ENCODE data around the gene SDF4. TPM values are rescaled to one million over a fixed set of nuclear protein-coding genes. Genes with fewer than 3 reads are reported as not detected.
"Not testable (repeated sequence)": the region's sequence is repeated elsewhere in the genome, so short reads cannot be mapped to it uniquely, and the experiment has no call there.

Gene SDF4
- total RNA-seq, 4 donors from 2014 or later, result 81.7 to 121 (median 104) TPM

DNA sequence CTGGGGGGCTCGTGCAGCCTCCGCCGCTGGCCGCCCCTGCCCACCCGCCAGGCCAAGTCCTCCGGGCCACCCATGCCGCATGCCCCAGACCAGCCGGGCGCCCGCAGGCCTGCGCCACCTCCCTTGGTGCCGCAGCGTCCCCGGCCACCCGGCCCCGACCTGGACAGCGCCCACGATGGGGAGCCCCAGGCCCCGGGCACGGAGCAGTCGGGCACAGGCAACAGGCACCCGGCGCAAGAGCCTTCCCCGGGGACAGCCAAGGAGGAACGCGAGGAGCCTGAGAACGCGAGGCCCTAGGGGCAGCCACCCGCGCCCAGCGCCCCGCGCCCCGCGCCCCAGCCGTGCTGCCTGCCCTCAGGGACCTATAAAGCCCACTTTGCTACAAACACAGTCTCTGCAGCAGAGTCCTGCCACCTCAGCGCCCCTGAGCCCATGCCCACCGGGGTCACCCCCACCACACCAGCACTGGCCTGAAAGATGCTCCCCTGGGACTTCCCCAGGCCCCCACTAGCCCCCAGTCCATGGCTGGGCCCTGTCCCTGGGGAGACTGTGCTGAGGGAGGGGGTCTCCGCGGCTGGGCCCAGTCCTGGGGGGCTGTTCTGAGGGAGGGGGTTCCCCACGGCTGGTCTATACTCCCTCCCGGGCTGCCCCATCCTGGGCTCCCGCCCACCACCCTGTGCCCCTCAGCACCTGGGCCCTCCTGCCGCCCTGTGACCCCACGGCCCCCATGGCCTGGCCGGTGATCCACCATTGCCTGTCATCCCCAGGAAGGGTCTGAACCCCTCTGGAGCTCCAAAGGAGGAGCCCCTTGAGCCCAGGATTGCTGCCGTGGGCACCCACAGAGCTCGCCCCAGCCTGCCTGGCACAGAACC lies 34.0 kb downstream of the SDF4 start:
- no peak for DNase-seq (ENCODE audit: low spot score in 2 of 2)
- TF ChIP-seq, protein P1, sequence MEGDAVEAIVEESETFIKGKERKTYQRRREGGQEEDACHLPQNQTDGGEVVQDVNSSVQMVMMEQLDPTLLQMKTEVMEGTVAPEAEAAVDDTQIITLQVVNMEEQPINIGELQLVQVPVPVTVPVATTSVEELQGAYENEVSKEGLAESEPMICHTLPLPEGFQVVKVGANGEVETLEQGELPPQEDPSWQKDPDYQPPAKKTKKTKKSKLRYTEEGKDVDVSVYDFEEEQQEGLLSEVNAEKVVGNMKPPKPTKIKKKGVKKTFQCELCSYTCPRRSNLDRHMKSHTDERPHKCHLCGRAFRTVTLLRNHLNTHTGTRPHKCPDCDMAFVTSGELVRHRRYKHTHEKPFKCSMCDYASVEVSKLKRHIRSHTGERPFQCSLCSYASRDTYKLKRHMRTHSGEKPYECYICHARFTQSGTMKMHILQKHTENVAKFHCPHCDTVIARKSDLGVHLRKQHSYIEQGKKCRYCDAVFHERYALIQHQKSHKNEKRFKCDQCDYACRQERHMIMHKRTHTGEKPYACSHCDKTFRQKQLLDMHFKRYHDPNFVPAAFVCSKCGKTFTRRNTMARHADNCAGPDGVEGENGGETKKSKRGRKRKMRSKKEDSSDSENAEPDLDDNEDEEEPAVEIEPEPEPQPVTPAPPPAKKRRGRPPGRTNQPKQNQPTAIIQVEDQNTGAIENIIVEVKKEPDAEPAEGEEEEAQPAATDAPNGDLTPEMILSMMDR (IDR thresholded peaks at IDR 0.05), result no peak
- no peak for TF ChIP-seq POLR2A (IDR thresholded peaks at IDR 0.05)
- H3K4me3 ChIP-seq (ENCODE audit: low read depth, poor library complexity, severe bottlenecking), result no peak overlapping the region
- intact Hi-C loops (cut with DNase I; ENCODE audit: low total_unique reads), result no loop called here
- 92 to 94% methylated on average over 24 to 32 of the region's 48 CpGs for WGBS, 2 donors

DNA sequence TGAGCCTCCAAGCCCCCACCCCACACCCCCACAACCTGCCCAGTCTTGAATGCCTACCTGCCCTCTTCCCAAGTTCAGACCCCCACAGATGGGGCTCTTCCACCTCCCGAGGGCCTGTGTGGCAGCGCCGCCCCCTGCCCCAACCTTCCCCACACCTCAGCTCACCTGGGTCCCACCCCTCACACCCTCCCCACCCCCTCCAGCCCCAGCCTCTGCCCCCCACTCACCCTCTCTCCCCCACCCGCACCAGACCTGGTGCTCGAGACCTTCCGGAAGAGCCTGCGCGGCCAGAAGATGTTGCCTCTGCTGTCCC lies 34.7 kb downstream of the SDF4 start:
- H3K4me3 ChIP-seq (ENCODE audit: low read depth, poor library complexity, severe bottlenecking), result no peak overlapping the region
- WGBS, 2 donors, result 92 to 97% methylated on average over 8 of the region's 8 CpGs
- TF ChIP-seq, protein P1 (IDR thresholded peaks at IDR 0.05), result no peak
- no peak for TF ChIP-seq POLR2A (IDR thresholded peaks at IDR 0.05)

DNA sequence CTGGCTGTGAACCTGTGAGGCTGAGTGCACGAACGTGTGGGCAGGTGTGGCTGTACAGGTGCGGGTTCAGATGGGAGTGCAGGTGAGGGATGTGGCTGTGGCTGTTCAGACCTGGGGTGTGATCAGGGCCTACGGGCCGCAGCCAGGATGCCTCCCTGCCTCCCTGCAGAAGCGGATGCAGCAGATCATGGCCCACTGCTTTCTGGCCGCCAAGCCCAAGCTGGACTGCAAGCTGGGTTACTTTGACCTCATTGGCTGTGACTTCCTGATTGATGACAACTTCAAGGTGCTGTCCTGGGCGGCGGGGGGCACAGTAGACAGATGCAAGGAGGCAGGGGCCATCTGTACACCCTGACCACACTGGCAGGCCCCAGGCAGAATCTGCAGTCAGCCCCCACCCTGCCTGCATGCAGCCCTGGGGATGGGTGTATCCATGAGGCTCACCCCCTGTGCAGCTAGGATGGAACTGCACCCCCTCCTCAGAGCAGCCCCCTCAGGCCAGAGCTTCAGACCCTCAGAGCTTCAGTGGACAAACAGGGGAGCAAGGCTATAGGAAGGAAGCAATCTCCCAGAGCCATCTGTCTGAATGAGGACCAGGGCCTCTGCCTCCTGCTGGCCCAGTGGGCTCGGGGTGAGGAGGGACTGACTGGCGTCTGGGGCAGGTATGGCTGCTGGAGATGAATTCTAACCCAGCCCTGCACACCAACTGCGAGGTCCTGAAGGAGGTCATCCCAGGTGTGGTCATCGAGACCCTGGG lies 35.2 kb downstream of the SDF4 start:
- intact Hi-C loops (cut with DNase I; ENCODE audit: low total_unique reads), result no loop called here
- 83 to 85% methylated on average over 9 to 13 of the region's 13 CpGs for WGBS, 2 donors
- no peak overlapping the region for H3K4me3 ChIP-seq (ENCODE audit: low read depth, poor library complexity, severe bottlenecking)
- no peak for DNase-seq (ENCODE audit: low spot score in 2 of 2)
- TF ChIP-seq POLR2A (IDR thresholded peaks at IDR 0.05), result no peak
- TF ChIP-seq, protein P1 (IDR thresholded peaks at IDR 0.05), result no peak

More for the DNA sequence above, 34.7 kb downstream of the SDF4 start:
- no peak for DNase-seq (ENCODE audit: low spot score in 2 of 2)
- intact Hi-C loops (cut with DNase I; ENCODE audit: low total_unique reads), result no loop called here

DNA sequence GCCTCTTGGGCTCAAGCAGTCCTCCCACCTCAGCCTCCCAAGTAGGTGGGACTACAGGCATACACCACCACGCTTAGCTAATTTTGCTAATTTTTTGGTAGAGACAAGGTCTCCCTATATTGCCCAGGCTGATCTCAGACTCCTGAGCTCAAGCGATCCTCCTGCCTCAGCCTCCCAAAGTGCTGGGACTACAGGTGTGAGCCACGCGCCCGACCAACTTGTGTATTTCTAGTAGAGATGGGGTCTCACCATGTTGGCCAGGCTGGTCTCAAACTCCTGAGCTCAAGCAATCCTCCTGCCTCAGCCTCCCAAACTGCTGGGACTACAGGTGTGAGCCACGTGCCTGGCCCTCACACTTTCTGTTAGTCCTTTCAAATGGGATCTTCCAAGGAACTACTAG lies 36.1 kb downstream of the SDF4 start:
- DNase-seq (ENCODE audit: low spot score in 2 of 2); intact Hi-C loops (cut with DNase I; ENCODE audit: low total_unique reads); H3K4me3 ChIP-seq (ENCODE audit: low read depth, poor library complexity, severe bottlenecking): not testable (repeated sequence)
- 96 to 98% methylated on average over 6 of the region's 6 CpGs for WGBS, 2 donors

DNA sequence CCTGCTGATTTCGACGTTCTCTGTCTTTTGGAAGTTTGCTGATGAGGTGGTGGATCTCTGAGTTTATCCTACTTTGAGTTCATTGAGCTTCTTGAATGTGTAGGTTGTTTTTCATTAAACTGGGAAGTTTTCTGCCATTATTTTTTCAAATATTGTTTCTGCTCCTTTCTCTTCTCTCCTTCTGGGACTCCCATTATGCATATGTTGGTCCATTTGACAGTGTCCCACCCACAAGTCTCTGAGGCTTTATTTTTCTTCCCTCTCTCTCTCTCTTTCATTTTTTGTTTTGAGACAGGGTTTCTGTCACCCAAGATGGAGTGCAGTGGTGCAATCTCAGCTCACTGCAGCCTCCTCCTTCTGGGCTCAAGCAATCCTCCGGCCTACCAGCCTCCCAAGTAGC lies 37.1 kb downstream of the SDF4 start:
- no peak overlapping the region for H3K4me3 ChIP-seq (ENCODE audit: low read depth, poor library complexity, severe bottlenecking)
- intact Hi-C loops (cut with DNase I; ENCODE audit: low total_unique reads), result no loop called here
- no peak for TF ChIP-seq POLR2A (IDR thresholded peaks at IDR 0.05)
- TF ChIP-seq, protein P1 (IDR thresholded peaks at IDR 0.05), result no peak
- WGBS, 2 donors, result 62 to 95% methylated on average over 3 of the region's 3 CpGs
- DNase-seq (ENCODE audit: low spot score in 2 of 2), result no peak

DNA sequence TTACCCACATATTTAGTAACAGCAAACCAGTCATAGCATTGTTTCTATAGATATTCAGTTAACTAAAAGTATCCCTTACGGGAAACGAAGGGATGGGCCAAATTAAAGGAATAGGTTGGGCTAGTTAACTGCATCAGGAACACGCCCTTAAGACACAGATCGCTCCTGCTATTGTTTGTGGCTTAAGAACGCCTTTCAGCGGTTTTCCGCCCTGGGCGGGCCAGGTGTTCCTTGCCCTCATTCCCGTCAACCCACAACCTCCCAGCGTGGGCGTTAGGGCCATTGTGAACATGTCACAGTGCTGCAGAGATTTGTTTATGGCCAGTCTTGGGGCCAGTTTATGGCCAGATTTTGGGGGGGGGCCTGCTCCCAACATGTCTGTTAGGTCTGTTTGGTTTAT lies 40.1 kb downstream of the SDF4 start:
- 73 to 83% methylated on average over 11 of the region's 11 CpGs for WGBS, 2 donors
- DNase-seq (ENCODE audit: low spot score in 2 of 2), result no peak
- H3K4me3 ChIP-seq (ENCODE audit: low read depth, poor library complexity, severe bottlenecking), result no peak overlapping the region
- TF ChIP-seq, protein P1 (IDR thresholded peaks at IDR 0.05), result no peak
- TF ChIP-seq POLR2A (IDR thresholded peaks at IDR 0.05), result no peak
- intact Hi-C loops (cut with DNase I; ENCODE audit: low total_unique reads), result no loop called here

Data from lower leg skin (tissue), 4 donors.